ENCODE data around the gene STX3. TPM values are rescaled to one million over a fixed set of nuclear protein-coding genes. Genes with fewer than 3 reads are reported as not detected.

STX3 gene
- total RNA-seq, 4 donors from 2014 or later = 24.1 to 48.2 (median 29.9) TPM

DNA sequence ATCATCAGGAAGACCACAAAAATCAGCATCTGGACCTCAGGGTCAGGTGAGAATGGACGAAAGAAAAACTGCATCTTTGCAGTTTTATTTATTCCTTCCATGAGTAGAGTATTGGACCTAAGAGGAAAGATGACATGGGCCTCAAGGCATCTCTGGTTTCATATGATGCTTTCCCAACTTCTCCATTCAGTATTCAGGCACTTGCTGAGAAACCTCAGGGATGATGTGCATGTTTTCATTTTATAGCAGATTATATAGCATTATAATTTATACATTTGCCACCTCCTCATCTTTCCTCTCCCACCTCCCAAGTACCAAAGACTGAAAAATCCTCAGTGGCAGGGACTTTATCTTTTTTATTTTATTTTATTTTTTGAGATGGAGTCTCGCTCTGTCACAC, 41.4 kb upstream of the STX3 start, which contains the start of gene OR10V1:
Gene OR10V1 (minus strand): TSS at position 101 of the 400 bp plus-strand sequence. CDS start 0 bp downstream, at position 101.
- no peak for DNase-seq (ENCODE audit: low spot score in 2 of 2)
- Histone ChIP-seq H3K27ac (no peak within 1 kb of the TSS), H3K4me3 (no peak within 1 kb of the TSS), H3K36me3 (no peaks in the 10 kb centered on the region), H3K9me3 (no peaks in the 10 kb centered on the region), H3K27me3 (no peaks in the 10 kb centered on the region), H3K4me1 (no peaks in the 10 kb centered on the region)
- 85% methylated on average over 2 of the region's 2 CpGs for WGBS
- TF ChIP-seq, protein P1, sequence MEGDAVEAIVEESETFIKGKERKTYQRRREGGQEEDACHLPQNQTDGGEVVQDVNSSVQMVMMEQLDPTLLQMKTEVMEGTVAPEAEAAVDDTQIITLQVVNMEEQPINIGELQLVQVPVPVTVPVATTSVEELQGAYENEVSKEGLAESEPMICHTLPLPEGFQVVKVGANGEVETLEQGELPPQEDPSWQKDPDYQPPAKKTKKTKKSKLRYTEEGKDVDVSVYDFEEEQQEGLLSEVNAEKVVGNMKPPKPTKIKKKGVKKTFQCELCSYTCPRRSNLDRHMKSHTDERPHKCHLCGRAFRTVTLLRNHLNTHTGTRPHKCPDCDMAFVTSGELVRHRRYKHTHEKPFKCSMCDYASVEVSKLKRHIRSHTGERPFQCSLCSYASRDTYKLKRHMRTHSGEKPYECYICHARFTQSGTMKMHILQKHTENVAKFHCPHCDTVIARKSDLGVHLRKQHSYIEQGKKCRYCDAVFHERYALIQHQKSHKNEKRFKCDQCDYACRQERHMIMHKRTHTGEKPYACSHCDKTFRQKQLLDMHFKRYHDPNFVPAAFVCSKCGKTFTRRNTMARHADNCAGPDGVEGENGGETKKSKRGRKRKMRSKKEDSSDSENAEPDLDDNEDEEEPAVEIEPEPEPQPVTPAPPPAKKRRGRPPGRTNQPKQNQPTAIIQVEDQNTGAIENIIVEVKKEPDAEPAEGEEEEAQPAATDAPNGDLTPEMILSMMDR (IDR thresholded peaks at IDR 0.05) = no peak
- no peak for TF ChIP-seq POLR2A (IDR thresholded peaks at IDR 0.05)
- no peak for TF ChIP-seq EP300 (IDR thresholded peaks at IDR 0.05)
- no peak for TF ChIP-seq POLR2AphosphoS5 (IDR thresholded peaks at IDR 0.05)

DNA sequence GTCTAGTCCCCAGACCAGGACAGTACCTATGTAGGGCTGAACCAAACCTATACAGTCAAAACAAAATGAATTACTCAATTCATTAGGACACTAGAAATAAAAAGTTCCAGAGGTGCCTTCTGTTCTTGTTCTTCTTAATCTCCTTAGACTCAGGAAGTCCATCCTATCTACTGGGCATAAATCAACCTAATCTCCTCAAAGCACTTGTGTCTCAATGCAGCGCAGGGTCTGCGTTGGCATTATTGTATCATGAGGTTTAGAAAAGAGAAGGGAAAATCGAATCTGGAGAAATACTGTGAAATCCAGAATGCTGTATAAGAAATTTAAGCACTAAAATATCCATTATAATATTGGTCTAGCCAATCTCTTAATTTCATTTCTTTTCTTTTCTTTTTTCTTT, 39.1 kb upstream of the STX3 start:
- 49% methylated on average over 3 of the region's 3 CpGs for WGBS
- no peaks in the 10 kb centered on the region for H3K36me3 ChIP-seq

DNA sequence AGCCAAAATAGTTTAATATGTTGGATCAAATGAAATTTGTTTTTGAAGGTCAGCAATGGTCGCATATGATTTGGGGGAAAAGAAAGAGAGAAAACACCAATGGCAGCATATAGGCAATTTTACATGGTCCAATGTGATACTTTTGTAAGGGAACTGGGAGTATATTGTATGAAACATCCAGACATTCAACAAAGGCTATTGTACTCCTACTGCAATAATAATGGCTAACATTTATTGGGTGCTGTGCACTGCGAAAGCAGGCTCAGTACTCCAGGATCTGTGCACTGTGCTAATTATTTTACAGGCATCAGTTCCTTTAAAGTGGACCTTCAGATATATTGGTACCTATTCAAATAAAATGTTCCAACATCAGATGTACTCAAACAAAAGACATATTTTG, 35.6 kb upstream of the STX3 start:
- Histone ChIP-seq H3K27me3 (no peaks in the 10 kb centered on the region), H3K4me3 (no peak overlapping the region), H3K36me3 (no peaks in the 10 kb centered on the region), H3K9me3 (no peaks in the 10 kb centered on the region), H3K4me1 (no peaks in the 10 kb centered on the region), H3K27ac (no peak overlapping the region)
- no peak for DNase-seq (ENCODE audit: low spot score in 2 of 2)
- no peak for TF ChIP-seq POLR2AphosphoS5 (IDR thresholded peaks at IDR 0.05)
- no peak for TF ChIP-seq EP300 (IDR thresholded peaks at IDR 0.05)
- TF ChIP-seq POLR2A (IDR thresholded peaks at IDR 0.05) = no peak
- TF ChIP-seq, protein P1 (IDR thresholded peaks at IDR 0.05) = no peak
- 58% methylated on average over 2 of the region's 2 CpGs for WGBS

More for the DNA sequence above, 39.1 kb upstream of the STX3 start:
- H3K27me3 ChIP-seq = no peaks in the 10 kb centered on the region
- no peaks in the 10 kb centered on the region for H3K9me3 ChIP-seq
- H3K4me3 ChIP-seq = no peak overlapping the region
- no peak for TF ChIP-seq POLR2A (IDR thresholded peaks at IDR 0.05)
- TF ChIP-seq EP300 (IDR thresholded peaks at IDR 0.05) = no peak
- TF ChIP-seq, protein P1 (IDR thresholded peaks at IDR 0.05) = no peak
- TF ChIP-seq POLR2AphosphoS5 (IDR thresholded peaks at IDR 0.05) = no peak
- no peaks in the 10 kb centered on the region for H3K4me1 ChIP-seq
- H3K27ac ChIP-seq = no peak overlapping the region
- DNase-seq (ENCODE audit: low spot score in 2 of 2) = no peak

DNA sequence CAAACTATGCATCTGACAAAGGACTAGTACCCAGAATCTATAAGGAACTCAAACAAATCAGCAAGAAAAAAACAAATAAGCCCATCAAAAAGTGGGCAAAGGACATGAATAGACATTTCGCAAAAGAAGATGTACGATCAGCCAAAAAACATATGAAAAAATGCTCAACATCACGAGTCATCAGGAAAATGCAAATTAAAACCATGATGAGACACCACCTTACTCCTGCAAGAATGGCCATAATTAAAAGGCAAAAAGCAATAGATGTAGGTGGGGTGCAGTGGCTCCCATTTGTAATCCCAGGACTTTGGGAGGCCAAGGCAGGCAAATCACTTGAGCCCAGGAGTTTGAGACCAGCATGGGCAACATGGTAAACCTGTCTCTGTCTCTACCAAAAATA, 31.1 kb upstream of the STX3 start:
- Histone ChIP-seq H3K4me3 (no peak overlapping the region), H3K27ac (no peak overlapping the region), H3K36me3 (no peaks in the 10 kb centered on the region), H3K9me3 (no peaks in the 10 kb centered on the region), H3K27me3 (no peaks in the 10 kb centered on the region), H3K4me1 (no peaks in the 10 kb centered on the region)
- no peak for DNase-seq (ENCODE audit: low spot score in 2 of 2)
- 70% methylated on average over 3 of the region's 3 CpGs for WGBS
- TF ChIP-seq, protein P1 (IDR thresholded peaks at IDR 0.05) = no peak
- TF ChIP-seq POLR2A (IDR thresholded peaks at IDR 0.05) = no peak
- TF ChIP-seq POLR2AphosphoS5 (IDR thresholded peaks at IDR 0.05) = no peak
- TF ChIP-seq EP300 (IDR thresholded peaks at IDR 0.05) = no peak

DNA sequence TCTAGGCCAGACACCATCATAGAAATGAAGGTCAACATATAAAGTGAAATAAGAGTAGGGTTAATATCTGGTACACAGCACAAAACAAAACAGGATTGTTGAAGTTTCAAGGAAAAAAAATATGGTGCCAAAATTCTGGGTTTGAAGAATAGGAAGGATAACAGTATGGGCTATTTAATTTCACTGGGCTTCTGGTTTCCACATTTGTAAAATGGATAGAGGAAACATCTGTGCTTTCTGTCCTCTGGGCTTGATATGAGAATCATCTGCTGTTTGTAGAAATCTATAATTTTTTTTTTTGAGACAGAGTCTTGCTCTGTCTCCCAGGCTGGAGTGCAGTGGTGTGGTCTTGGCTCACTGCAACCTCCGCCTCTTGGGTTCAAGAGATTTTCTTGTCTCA, 27.8 kb upstream of the STX3 start:
- H3K9me3 ChIP-seq = no peaks in the 10 kb centered on the region
- H3K4me3 ChIP-seq = no peak overlapping the region
- no peak overlapping the region for H3K27ac ChIP-seq
- H3K36me3 ChIP-seq = no peaks in the 10 kb centered on the region
- TF ChIP-seq POLR2A (IDR thresholded peaks at IDR 0.05) (no peak), EP300 (IDR thresholded peaks at IDR 0.05) (no peak), POLR2AphosphoS5 (IDR thresholded peaks at IDR 0.05) (no peak)
- TF ChIP-seq, protein P1 (IDR thresholded peaks at IDR 0.05) = no peak
- no peak for DNase-seq (ENCODE audit: low spot score in 2 of 2)
- 83% methylated on average over 1 of the region's 1 CpG for WGBS
- H3K4me1 ChIP-seq = no peaks in the 10 kb centered on the region
- H3K27me3 ChIP-seq = no peaks in the 10 kb centered on the region
